Lung (tissue), 12 donors: Measurements from ENCODE around the gene HPS6. TPM values are rescaled to one million over a fixed set of nuclear protein-coding genes. Genes with fewer than 3 reads are reported as not detected.

Experiments used
- ATAC-seq: fragments of 200-7000 bp; cut with Tn5 transposase; one replicate; pipeline ENCODE4 v1.9.1; 2020; ENCODE audit warnings: moderate number of reproducible peaks; ENCODE audit not compliant: insufficient read depth, low FRiP score
- DNase-seq, 3 donors: peaks; one replicate each; pipeline ENCODE4 v3.0.0-alpha.2; 2013 to 2017
- H3K27ac ChIP-seq, 2 donors: one replicate each; pipeline ENCODE4 v1.5.1; 2013; ENCODE audit warnings: mild to moderate bottlenecking in 2 of 2, moderate library complexity in 2 of 2, control low read depth in 1 of 2, inconsistent platforms in 1 of 2, low read depth in 1 of 2, low read length in 1 of 2
- H3K27me3 ChIP-seq, 3 donors: one replicate each; pipeline ENCODE4 v1.5.1; 2013; ENCODE audit warnings: low read length in 2 of 3; ENCODE audit not compliant: control insufficient read depth in 3 of 3, insufficient read depth in 3 of 3
- H3K36me3 ChIP-seq, 4 donors: one replicate each; pipeline ENCODE4 v1.5.1; 2013; ENCODE audit warnings: low read length in 4 of 4, mild to moderate bottlenecking in 1 of 4, moderate library complexity in 1 of 4; ENCODE audit not compliant: control insufficient read depth in 4 of 4, insufficient read depth in 4 of 4
- H3K4me1 ChIP-seq, 5 donors: one replicate each; pipeline ENCODE4 v1.5.1; 2013; ENCODE audit warnings: low read length in 5 of 5, mild to moderate bottlenecking in 2 of 5, moderate library complexity in 1 of 5; ENCODE audit not compliant: control insufficient read depth in 5 of 5, insufficient read depth in 5 of 5
- H3K4me3 ChIP-seq: one replicate; pipeline ENCODE4 v1.5.1; 2013; ENCODE audit warnings: mild to moderate bottlenecking, control low read depth, moderate library complexity
- H3K9ac ChIP-seq, 2 donors: one replicate each; pipeline ENCODE4 v1.5.1; 2013; ENCODE audit warnings: low read length in 2 of 2, control low read depth in 1 of 2; ENCODE audit not compliant: insufficient read depth in 1 of 2
- H3K9me3 ChIP-seq, 4 donors: one replicate each; pipeline ENCODE4 v1.5.1; 2013; ENCODE audit warnings: low read length in 3 of 4, mild to moderate bottlenecking in 1 of 4, moderate library complexity in 1 of 4; ENCODE audit not compliant: control insufficient read depth in 4 of 4, insufficient read depth in 3 of 4
- CTCF ChIP-seq: IDR thresholded peaks from 2 replicates; pipeline ENCODE4 v1.5.1; 2012; ENCODE audit warnings: mild to moderate bottlenecking; ENCODE audit errors: control extremely low read depth, extremely low read depth
- WGBS, 2 donors: extraction: QIAGEN DNeasy Blood & Tissue Kit; methylation state at CpG; one replicate each; pipeline ENCODE4 v1.1.7; 2013; 5-methylcytosine and 5-hydroxymethylcytosine counted together
- polyA plus RNA-seq, 2 donors: library from polyadenylated mRNA; stranded (reverse); fragments of 200-250 nt; gene quantifications; one replicate each; pipeline ENCODE4 v1.2.1, GENCODE V29; 2013
- total RNA-seq, 2 donors: library from RNA; depleted of rRNA in 1 of 2; stranded (reverse); fragments of >200 nt in 1 of 2; gene quantifications; one replicate each; pipeline ENCODE4 v1.2.1, GENCODE V29; 2014 to 2021
- donor health status: control.
- donor health status: control.
- donor health status: Bipolar disorder and iron deficiency.
- donor health status: healthy.
- donor health status: DM: yes; HTN: yes; CAD: no.

The HPS6 gene
- total and polyA plus RNA-seq, 4 donors: 10.8 to 28.2 (median 16.3) TPM

GRCh38 chr10:102086196-102086595 lies 21.0 kb downstream of the HPS6 start:
- H3K27ac ChIP-seq: no peak overlapping the region
- WGBS, 2 donors: 83 to 93% methylated on average over 8 of the region's 8 CpGs
- H3K4me1 ChIP-seq: no peaks in the 10 kb centered on the region
- no peak for TF ChIP-seq CTCF
- no peaks in the 10 kb centered on the region for H3K27me3 ChIP-seq
- ATAC-seq (no peak), DNase-seq (no peak)
- peaks cover 0 to 3% (median 0%) of the 10 kb centered on the region in 4 donors for H3K36me3 ChIP-seq
- no peaks in the 10 kb centered on the region for H3K9me3 ChIP-seq
- no peak overlapping the region for H3K4me3 ChIP-seq
- no peak overlapping the region for H3K9ac ChIP-seq

- TF ChIP-seq CTCF: no peak
- no peak for ATAC-seq
- DNase-seq: no peak
- H3K9me3 ChIP-seq: no peaks in the 10 kb centered on the region
- no peak overlapping the region for H3K9ac ChIP-seq
- no peak overlapping the region for H3K27ac ChIP-seq
- H3K36me3 ChIP-seq: no peaks in the 10 kb centered on the region
- H3K4me3 ChIP-seq: no peak overlapping the region
- 72% methylated on average over 2 of the region's 2 CpGs for WGBS, 2 donors
- no peaks in the 10 kb centered on the region for H3K4me1 ChIP-seq
- no peaks in the 10 kb centered on the region for H3K27me3 ChIP-seq
Measured at GRCh38 chr10:102090772-102091171, 25.6 kb downstream of the HPS6 start.

- DNase-seq: no peak
- no peak overlapping the region for H3K27ac ChIP-seq
- no peak overlapping the region for H3K4me3 ChIP-seq
- no peaks in the 10 kb centered on the region for H3K9me3 ChIP-seq
- 96 to 98% methylated on average over 7 of the region's 7 CpGs for WGBS, 2 donors
- no peak for TF ChIP-seq CTCF
- no peaks in the 10 kb centered on the region for H3K4me1 ChIP-seq
- no peak overlapping the region for H3K9ac ChIP-seq
- peaks cover 0 to 6% (median 1%) of the 10 kb centered on the region in 4 donors for H3K36me3 ChIP-seq
- no peak for ATAC-seq
- no peaks in the 10 kb centered on the region for H3K27me3 ChIP-seq
Measured at GRCh38 chr10:102096449-102096848, 31.3 kb downstream of the HPS6 start.

DNA sequence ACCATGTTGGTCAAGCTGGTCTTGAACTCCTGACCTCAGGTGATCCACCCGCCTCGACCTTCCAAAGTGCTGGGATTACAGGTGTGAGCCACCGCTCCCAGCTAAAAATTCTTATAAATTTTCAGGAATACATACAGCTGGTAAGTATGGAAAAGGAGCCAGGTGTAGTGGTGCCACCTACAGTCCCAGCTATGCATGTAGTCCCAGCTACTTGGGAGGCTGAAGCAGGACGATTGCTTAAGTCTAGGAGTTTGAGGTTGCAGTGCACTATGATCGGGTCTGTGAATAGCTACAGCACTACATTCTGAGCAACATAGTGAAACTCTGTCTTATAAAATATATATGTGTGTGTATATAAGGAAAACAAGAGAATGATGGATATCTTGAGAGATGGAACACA lies 36.0 kb downstream of the HPS6 start:
- Histone ChIP-seq H3K27me3 (no peaks in the 10 kb centered on the region), H3K4me3 (no peak overlapping the region), H3K9ac (no peak overlapping the region), H3K36me3 (peaks cover 0 to 15% (median 3%) of the 10 kb centered on the region in 4 donors), H3K9me3 (no peaks in the 10 kb centered on the region), H3K27ac (no peak overlapping the region), H3K4me1 (no peaks in the 10 kb centered on the region)
- WGBS, 2 donors: 84 to 85% methylated on average over 5 of the region's 5 CpGs
- no peak for TF ChIP-seq CTCF
- DNase-seq (no peak), ATAC-seq (no peak)
